BLaER1 treated with 17β-estradiol and CSF1 and Interleukin-3, amounts not matched to agents 10 nM and 100 nM (cell line): ENCODE data around the gene DEGS1.
"Not testable (repeated sequence)": the region's sequence is repeated elsewhere in the genome, so short reads cannot be mapped to it uniquely, and the experiment has no call there.

Experiments
- H3K27ac ChIP-seq, 11 experiments: shearing (Covaris generic); formaldehyde crosslinking; 2 replicates each; pipeline ENCODE4 v1.8.1; 2022
- H3K27me3 ChIP-seq, 11 experiments: shearing (Covaris generic); formaldehyde crosslinking; 2 replicates each; pipeline ENCODE4 v1.8.1; 2022
- H3K36me3 ChIP-seq, 11 experiments: shearing (Covaris generic); formaldehyde crosslinking; 2 replicates each; pipeline ENCODE4 v1.8.1; 2022
- H3K4me1 ChIP-seq, 10 experiments: shearing (Covaris generic); formaldehyde crosslinking; 2 replicates each; pipeline ENCODE4 v1.8.1; 2022
- H3K4me2 ChIP-seq, 11 experiments: shearing (Covaris generic); formaldehyde crosslinking; 2 replicates each; pipeline ENCODE4 v1.8.1; 2022
- H3K4me3 ChIP-seq, 10 experiments: shearing (Covaris generic); formaldehyde crosslinking; 2 replicates each; pipeline ENCODE4 v1.8.1; 2022
- H3K9ac ChIP-seq, 11 experiments: shearing (Covaris generic); formaldehyde crosslinking; 2 replicates each; pipeline ENCODE4 v1.8.1; 2022
- H3K9me3 ChIP-seq, 11 experiments: shearing (Covaris generic); formaldehyde crosslinking; replicated peaks in 1 of 11; 2 replicates each; pipeline ENCODE4 v1.8.1; 2022
- H4K20me1 ChIP-seq, 11 experiments: shearing (Covaris generic); formaldehyde crosslinking; 2 replicates each; pipeline ENCODE4 v1.8.1; 2022
- Cebpa-rat ChIP-seq, 11 experiments: shearing (Covaris generic); IDR thresholded peaks; 2 replicates each; pipeline ENCODE4 v1.8.1; 2022

DEGS1 gene

GRCh38 chr1:224201383-224201782 lies 18.3 kb downstream of the DEGS1 start:
- H3K36me3 ChIP-seq = peaks cover 0 to 3% (median 0%) of the 10 kb centered on the region in 11 experiments; a peak in 3 of 22 replicates
- H3K9ac ChIP-seq = no peak overlapping the region
- H3K4me1 ChIP-seq = peaks cover 35 to 58% (median 40%) of the 10 kb centered on the region in 10 experiments
- TF ChIP-seq Cebpa-rat (IDR thresholded peaks at IDR 0.05) = no peak
- peak overlapping the region in 1 of 11 experiments; percentile 29; a peak in 1 of 22 replicates for H3K27ac ChIP-seq
- H4K20me1 ChIP-seq = peaks cover 0 to 4% (median 0%) of the 10 kb centered on the region in 11 experiments; a peak in 2 of 22 replicates
- H3K4me3 ChIP-seq = no peak overlapping the region
- H3K9me3 ChIP-seq = no peaks in the 10 kb centered on the region
- 0 out of 22 replicates have a peak overlapping the region, but pooled peaks of 2 of the 11 experiments have one; percentile 0 to 78 for H3K4me2 ChIP-seq
- no peaks in the 10 kb centered on the region for H3K27me3 ChIP-seq

- Histone ChIP-seq H3K4me3 (no peak overlapping the region), H3K27me3 (no peaks in the 10 kb centered on the region), H3K27ac (peak overlapping the region in 1 of 11 experiments; percentile 29; a peak in 1 of 22 replicates), H3K9ac (no peak overlapping the region), H3K4me2 (peak overlapping the region in 4 of 11 experiments; percentile 0 to 91 (median 82); a peak in 2 of 22 replicates), H3K9me3 (no peaks in the 10 kb centered on the region), H4K20me1 (no peaks in the 10 kb centered on the region; a peak in 1 of 22 replicates), H3K4me1 (peaks cover 40 to 58% (median 44%) of the 10 kb centered on the region in 10 experiments), H3K36me3 (peaks cover 0 to 3% (median 0%) of the 10 kb centered on the region in 11 experiments; a peak in 3 of 22 replicates)
- no peak for TF ChIP-seq Cebpa-rat (IDR thresholded peaks at IDR 0.05)
Measured at GRCh38 chr1:224201853-224202252, 18.8 kb downstream of the DEGS1 start.

- H3K4me2 ChIP-seq = peak overlapping the region; percentile 74 to 97 (median 87)
- peak overlapping the region in 5 of 10 experiments; percentile 7 to 54 (median 34); a peak in 8 of 20 replicates for H3K4me3 ChIP-seq
- TF ChIP-seq Cebpa-rat (IDR thresholded peaks at IDR 0.05) = no peak
- H3K27ac ChIP-seq = peak overlapping the region; percentile 59 to 88 (median 69); a peak in 20 of 22 replicates
- H3K9ac ChIP-seq = peak overlapping the region; percentile 36 to 77 (median 55); a peak in 21 of 22 replicates
- H3K4me1 ChIP-seq = peaks cover 45 to 65% (median 54%) of the 10 kb centered on the region in 10 experiments
- no peaks in the 10 kb centered on the region for H3K9me3 ChIP-seq
- no peaks in the 10 kb centered on the region; a peak in 1 of 22 replicates for H4K20me1 ChIP-seq
- no peaks in the 10 kb centered on the region; a peak in 1 of 22 replicates for H3K36me3 ChIP-seq
- H3K27me3 ChIP-seq = no peaks in the 10 kb centered on the region
Measured at GRCh38 chr1:224203243-224204016, 20.4 kb downstream of the DEGS1 start.

- H3K27ac ChIP-seq = peak overlapping the region; percentile 39 to 83 (median 74); a peak in 20 of 22 replicates
- H3K27me3 ChIP-seq = no peaks in the 10 kb centered on the region
- H3K9ac ChIP-seq = peak overlapping the region; percentile 31 to 74 (median 59); a peak in 18 of 22 replicates
- no peaks in the 10 kb centered on the region for H3K9me3 ChIP-seq
- H3K4me3 ChIP-seq = 0 out of 20 replicates have a peak overlapping the region, but pooled peaks of 1 of the 10 experiments have one; percentile 19
- no peaks in the 10 kb centered on the region; a peak in 1 of 22 replicates for H4K20me1 ChIP-seq
- peak overlapping the region; percentile 71 to 93 (median 85) for H3K4me2 ChIP-seq
- peaks cover 64 to 86% (median 75%) of the 10 kb centered on the region in 10 experiments for H3K4me1 ChIP-seq
- no peaks in the 10 kb centered on the region; a peak in 1 of 22 replicates for H3K36me3 ChIP-seq
- 0 out of 22 replicates have a peak, but pooled peaks of 1 of the 11 experiments have one; percentile 3 for TF ChIP-seq Cebpa-rat (IDR thresholded peaks at IDR 0.05)
Measured at GRCh38 chr1:224205438-224205840, 22.4 kb downstream of the DEGS1 start.

- 0 out of 20 replicates have a peak overlapping the region, but pooled peaks of 1 of the 10 experiments have one; percentile 19 for H3K4me3 ChIP-seq
- not testable (repeated sequence) for H4K20me1 ChIP-seq, H3K9me3 ChIP-seq, H3K27me3 ChIP-seq, H3K36me3 ChIP-seq
- H3K4me1 ChIP-seq = peaks cover 64 to 91% (median 79%) of the 10 kb centered on the region in 10 experiments
- H3K4me2 ChIP-seq = peak overlapping the region; percentile 71 to 93 (median 85)
- peak overlapping the region; percentile 31 to 74 (median 59); a peak in 18 of 22 replicates for H3K9ac ChIP-seq
- H3K27ac ChIP-seq = peak overlapping the region; percentile 39 to 83 (median 74); a peak in 20 of 22 replicates
Measured at GRCh38 chr1:224205931-224206538, 23.0 kb downstream of the DEGS1 start.

- Histone ChIP-seq H3K9ac (no peak overlapping the region), H3K36me3 (no peaks in the 10 kb centered on the region), H3K27me3 (no peaks in the 10 kb centered on the region), H3K4me2 (peak overlapping the region in 5 of 11 experiments; percentile 84 to 93 (median 86); a peak in 7 of 22 replicates), H4K20me1 (no peaks in the 10 kb centered on the region), H3K9me3 (no peaks in the 10 kb centered on the region), H3K4me1 (peaks cover 32 to 60% (median 47%) of the 10 kb centered on the region in 10 experiments), H3K27ac (no peak overlapping the region), H3K4me3 (no peak overlapping the region)
- TF ChIP-seq Cebpa-rat (IDR thresholded peaks at IDR 0.05) = no peak
Measured at GRCh38 chr1:224211206-224211962, 28.3 kb downstream of the DEGS1 start.

- Histone ChIP-seq H3K9ac (no peak overlapping the region), H3K36me3 (no peaks in the 10 kb centered on the region), H3K4me2 (no peak overlapping the region), H3K27me3 (no peaks in the 10 kb centered on the region), H3K27ac (no peak overlapping the region), H4K20me1 (no peaks in the 10 kb centered on the region), H3K4me3 (no peak overlapping the region), H3K4me1 (peaks cover 26 to 56% (median 46%) of the 10 kb centered on the region in 10 experiments), H3K9me3 (no peaks in the 10 kb centered on the region)
- no peak for TF ChIP-seq Cebpa-rat (IDR thresholded peaks at IDR 0.05)
Measured at GRCh38 chr1:224212618-224213061, 29.6 kb downstream of the DEGS1 start.

GRCh38 chr1:224213438-224214119 lies 30.5 kb downstream of the DEGS1 start:
- Histone ChIP-seq H3K4me2 (peak overlapping the region in 4 of 11 experiments; percentile 6 to 46 (median 29); a peak in 4 of 22 replicates), H3K9ac (no peak overlapping the region), H3K4me3 (no peak overlapping the region), H3K9me3 (no peaks in the 10 kb centered on the region), H3K36me3 (no peaks in the 10 kb centered on the region), H3K27me3 (no peaks in the 10 kb centered on the region), H3K27ac (no peak overlapping the region), H4K20me1 (no peaks in the 10 kb centered on the region), H3K4me1 (peaks cover 27 to 58% (median 48%) of the 10 kb centered on the region in 10 experiments)
- TF ChIP-seq Cebpa-rat (IDR thresholded peaks at IDR 0.05) = no peak
